Upper lobe of left lung (tissue), 4 donors: ENCODE measurements around the gene LRRTM1.

Experiments
- CTCF ChIP-seq, 6 experiments: fragments of 450-650 bp in 4 of 6; fragments of 200-600 bp in 2 of 6; sonication (generic) in 2 of 6; IDR thresholded peaks; one replicate each; pipeline ENCODE4 v1.5.1; 2016 to 2019; ENCODE audit warnings: antibody characterized with exemption in 6 of 6
- POLR2A ChIP-seq, 4 donors: fragments of 450-650 bp; IDR thresholded peaks; one replicate each; pipeline ENCODE4 v1.5.1; 2016 to 2017; ENCODE audit warnings: antibody characterized with exemption in 4 of 4, mild to moderate bottlenecking in 2 of 4
- POLR2AphosphoS5 ChIP-seq, 2 donors: sonication (generic); formaldehyde crosslinking; IDR thresholded peaks; one replicate each; pipeline ENCODE4 v1.5.1; 2017; ENCODE audit warnings: antibody characterized with exemption in 2 of 2

GRCh38 chr2:80351231-80351630 is 46.7 kb upstream of the LRRTM1 start:
- TF ChIP-seq CTCF (IDR thresholded peaks at IDR 0.05) (no peak), POLR2A (IDR thresholded peaks at IDR 0.05) (no peak), POLR2AphosphoS5 (IDR thresholded peaks at IDR 0.05) (no peak)
